ENCODE data around the gene GUCY2D. TPM values are rescaled to one million over a fixed set of nuclear protein-coding genes. Genes with fewer than 3 reads are reported as not detected.

The GUCY2D gene
- total RNA-seq, 4 donors from 2014 or later, result not detected

DNA sequence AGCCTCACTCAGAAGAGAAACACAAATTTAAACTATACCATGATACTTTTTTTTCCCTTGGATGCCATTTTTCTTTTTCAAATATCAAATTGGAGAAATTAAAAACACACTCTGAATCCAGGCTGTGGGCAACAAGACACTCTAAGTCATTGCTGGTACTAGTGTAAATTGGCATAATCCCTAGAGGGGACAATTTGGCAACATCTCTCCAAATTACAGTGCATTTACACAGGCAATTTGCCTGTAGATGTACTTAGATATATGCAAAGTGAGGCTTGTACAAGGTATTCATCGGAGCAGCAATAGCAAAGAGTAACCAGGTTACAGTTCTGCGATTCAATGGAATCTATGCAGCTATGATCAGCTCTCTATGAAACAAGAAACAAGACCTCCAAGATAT, 6.7 kb upstream of the GUCY2D start:
- WGBS, 2 donors (ENCODE audit: low coverage in 1 of 2), result 97% methylated on average over 2 of the region's 2 CpGs; no CpG with 5 or more reads in 1 of the 2 donors
- no peaks in the 10 kb centered on the region for H3K36me3 ChIP-seq
- H3K27ac ChIP-seq, result no peak overlapping the region
- ATAC-seq, result no peak
- peaks cover 36% of the 10 kb centered on the region for H3K27me3 ChIP-seq
- no peak for TF ChIP-seq POLR2AphosphoS5 (IDR thresholded peaks at IDR 0.05)
- TF ChIP-seq POLR2A (IDR thresholded peaks at IDR 0.05), result no peak
- TF ChIP-seq EP300 (IDR thresholded peaks at IDR 0.05), result no peak
- TF ChIP-seq CTCF (IDR thresholded peaks at IDR 0.05), result no peak
- peaks cover 0 to 10% (median 0%) of the 10 kb centered on the region in 3 donors for H3K4me1 ChIP-seq
- no peak overlapping the region for H3K4me3 ChIP-seq
- no peaks in the 10 kb centered on the region for H3K9me3 ChIP-seq

DNA sequence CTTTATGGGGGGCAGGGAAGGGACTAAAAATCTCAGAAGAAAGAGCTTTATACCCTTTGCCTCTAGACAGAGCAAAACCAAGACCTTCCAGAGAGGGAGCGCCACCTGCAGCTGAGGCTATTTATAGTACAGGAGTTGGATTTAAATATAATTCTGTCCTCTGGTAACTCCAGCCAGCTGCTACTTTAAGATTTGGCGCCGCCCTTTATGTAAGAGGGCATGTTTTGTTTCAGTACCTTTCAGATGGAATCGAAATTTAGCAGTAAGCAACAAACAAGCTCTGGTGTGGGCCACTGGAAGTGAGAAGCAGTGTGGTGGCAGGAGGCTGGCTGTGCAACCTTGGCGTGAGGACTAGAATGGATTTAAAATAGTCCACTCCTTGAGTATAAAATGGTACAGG, 5.2 kb upstream of the GUCY2D start:
- H3K27me3 ChIP-seq, result peaks cover 45% of the 10 kb centered on the region
- H3K4me3 ChIP-seq, result no peak overlapping the region
- WGBS, 2 donors (ENCODE audit: low coverage in 1 of 2), result 18 to 27% methylated on average over 3 to 5 of the region's 5 CpGs
- no peaks in the 10 kb centered on the region for H3K9me3 ChIP-seq
- no peaks in the 10 kb centered on the region for H3K36me3 ChIP-seq
- peak in 2 of 4 experiments; percentile 29 to 52 for TF ChIP-seq CTCF (IDR thresholded peaks at IDR 0.05)
- TF ChIP-seq POLR2AphosphoS5 (IDR thresholded peaks at IDR 0.05), result no peak
- H3K27ac ChIP-seq, result no peak overlapping the region
- H3K4me1 ChIP-seq, result peaks cover 0 to 11% (median 0%) of the 10 kb centered on the region in 3 donors
- ATAC-seq, result peak; percentile 50

GRCh38 chr17:8002721-8003593, 542 bp downstream of the GUCY2D start:
- no peaks in the 10 kb centered on the region for H3K36me3 ChIP-seq
- no CpG with 5 or more reads among the region's 92 CpGs for WGBS, 2 donors (ENCODE audit: low coverage in 1 of 2)
- ATAC-seq, result no peak
- no peak for TF ChIP-seq POLR2A (IDR thresholded peaks at IDR 0.05)
- no peak for TF ChIP-seq EP300 (IDR thresholded peaks at IDR 0.05)
- no peak for TF ChIP-seq POLR2AphosphoS5 (IDR thresholded peaks at IDR 0.05)
- TF ChIP-seq CTCF (IDR thresholded peaks at IDR 0.05), result no peak
- peaks cover 88% of the 10 kb centered on the region for H3K27me3 ChIP-seq
- no peak overlapping the region for H3K27ac ChIP-seq
- H3K4me3 ChIP-seq, result peak overlapping the region in 1 of 2 donors; percentile 39
- no peaks in the 10 kb centered on the region for H3K9me3 ChIP-seq
- peaks cover 0 to 16% (median 12%) of the 10 kb centered on the region in 3 donors for H3K4me1 ChIP-seq

DNA sequence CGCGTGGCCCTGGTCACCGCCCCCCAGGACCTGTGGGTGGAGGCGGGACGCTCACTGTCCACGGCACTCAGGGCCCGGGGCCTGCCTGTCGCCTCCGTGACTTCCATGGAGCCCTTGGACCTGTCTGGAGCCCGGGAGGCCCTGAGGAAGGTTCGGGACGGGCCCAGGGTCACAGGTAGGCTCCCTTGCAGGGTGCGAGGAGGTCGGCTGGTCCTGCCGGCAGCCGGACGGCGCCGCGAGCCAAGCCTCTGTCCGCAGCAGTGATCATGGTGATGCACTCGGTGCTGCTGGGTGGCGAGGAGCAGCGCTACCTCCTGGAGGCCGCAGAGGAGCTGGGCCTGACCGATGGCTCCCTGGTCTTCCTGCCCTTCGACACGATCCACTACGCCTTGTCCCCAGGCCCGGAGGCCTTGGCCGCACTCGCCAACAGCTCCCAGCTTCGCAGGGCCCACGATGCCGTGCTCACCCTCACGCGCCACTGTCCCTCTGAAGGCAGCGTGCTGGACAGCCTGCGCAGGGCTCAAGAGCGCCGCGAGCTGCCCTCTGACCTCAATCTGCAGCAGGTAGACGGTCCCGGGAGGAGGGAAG, 1.3 kb downstream of the GUCY2D start:
- Histone ChIP-seq H3K9me3 (no peaks in the 10 kb centered on the region), H3K27ac (no peak overlapping the region), H3K4me3 (peak overlapping the region in 1 of 2 donors; percentile 39), H3K27me3 (peaks cover 83% of the 10 kb centered on the region), H3K4me1 (peaks cover 0 to 16% (median 12%) of the 10 kb centered on the region in 3 donors), H3K36me3 (no peaks in the 10 kb centered on the region)
- no CpG with 5 or more reads among the region's 44 CpGs for WGBS, 2 donors (ENCODE audit: low coverage in 1 of 2)
- TF ChIP-seq POLR2A (IDR thresholded peaks at IDR 0.05) (no peak), EP300 (IDR thresholded peaks at IDR 0.05) (no peak), POLR2AphosphoS5 (IDR thresholded peaks at IDR 0.05) (no peak), CTCF (IDR thresholded peaks at IDR 0.05) (no peak)
- ATAC-seq, result no peak
